ENCODE results near the gene CPT1B. TPM values are rescaled to one million over a fixed set of nuclear protein-coding genes. Genes with fewer than 3 reads are reported as not detected.

The CPT1B gene
- polyA plus RNA-seq, 2 donors, result 9.4 to 55.5 TPM

GRCh38 chr22:50604256-50605001, 26.2 kb upstream of the CPT1B start:
- H3K4me3 ChIP-seq (ENCODE audit: low read depth in 1 of 2, low read length in 2 of 2), result no peak overlapping the region
- 44 to 59% methylated on average over 95 to 103 of the region's 103 CpGs for WGBS, 2 donors
- peaks cover 4 to 5% of the 10 kb centered on the region in 2 donors for H3K4me1 ChIP-seq (ENCODE audit: control insufficient read depth in 2 of 2, insufficient read depth in 2 of 2, low read length in 1 of 2)
- no peaks in the 10 kb centered on the region for H3K36me3 ChIP-seq (ENCODE audit: control insufficient read depth in 2 of 2, insufficient read depth in 2 of 2, low read length in 1 of 2)
- no peaks in the 10 kb centered on the region for H3K9me3 ChIP-seq (ENCODE audit: control insufficient read depth in 2 of 2, insufficient read depth in 1 of 2, low read depth in 1 of 2, low read length in 1 of 2)
- H3K27me3 ChIP-seq (ENCODE audit: control insufficient read depth in 1 of 2, insufficient read depth in 2 of 2, low read length in 2 of 2), result peaks cover 0 to 4% of the 10 kb centered on the region in 2 donors
- no peak overlapping the region for H3K27ac ChIP-seq (ENCODE audit: low read depth in 2 of 2, low read length in 1 of 2)

- Histone ChIP-seq H3K9me3 (ENCODE audit: control insufficient read depth in 2 of 2, insufficient read depth in 1 of 2, low read depth in 1 of 2, low read length in 1 of 2) (no peaks in the 10 kb centered on the region), H3K4me3 (ENCODE audit: low read depth in 1 of 2, low read length in 2 of 2) (no peak overlapping the region), H3K36me3 (ENCODE audit: control insufficient read depth in 2 of 2, insufficient read depth in 2 of 2, low read length in 1 of 2) (no peaks in the 10 kb centered on the region), H3K27ac (ENCODE audit: low read depth in 2 of 2, low read length in 1 of 2) (no peak overlapping the region), H3K4me1 (ENCODE audit: control insufficient read depth in 2 of 2, insufficient read depth in 2 of 2, low read length in 1 of 2) (peaks cover 4 to 5% of the 10 kb centered on the region in 2 donors), H3K27me3 (ENCODE audit: control insufficient read depth in 1 of 2, insufficient read depth in 2 of 2, low read length in 2 of 2) (peaks cover 0 to 4% of the 10 kb centered on the region in 2 donors)
- 15 to 32% methylated on average over 55 to 70 of the region's 70 CpGs for WGBS, 2 donors
These were observed 25.5 kb upstream of the CPT1B start for GRCh38 chr22:50603511-50604255.

- WGBS, 2 donors, result 27 to 30% methylated on average over 2 of the region's 2 CpGs
- peaks cover 4 to 5% of the 10 kb centered on the region in 2 donors for H3K4me1 ChIP-seq (ENCODE audit: control insufficient read depth in 2 of 2, insufficient read depth in 2 of 2, low read length in 1 of 2)
- H3K36me3 ChIP-seq (ENCODE audit: control insufficient read depth in 2 of 2, insufficient read depth in 2 of 2, low read length in 1 of 2), result peaks cover 0 to 1% of the 10 kb centered on the region in 2 donors
- no peak overlapping the region for H3K4me3 ChIP-seq (ENCODE audit: low read depth in 1 of 2, low read length in 2 of 2)
- H3K27ac ChIP-seq (ENCODE audit: low read depth in 2 of 2, low read length in 1 of 2), result no peak overlapping the region
- H3K27me3 ChIP-seq (ENCODE audit: control insufficient read depth in 1 of 2, insufficient read depth in 2 of 2, low read length in 2 of 2), result peaks cover 0 to 6% of the 10 kb centered on the region in 2 donors
- no peaks in the 10 kb centered on the region for H3K9me3 ChIP-seq (ENCODE audit: control insufficient read depth in 2 of 2, insufficient read depth in 1 of 2, low read depth in 1 of 2, low read length in 1 of 2)
These were observed 24.1 kb upstream of the CPT1B start for GRCh38 chr22:50602338-50602700.

- no peak overlapping the region for H3K27ac ChIP-seq (ENCODE audit: low read depth in 2 of 2, low read length in 1 of 2)
- H3K4me3 ChIP-seq (ENCODE audit: low read depth in 1 of 2, low read length in 2 of 2), result no peak overlapping the region
- H3K27me3 ChIP-seq (ENCODE audit: control insufficient read depth in 1 of 2, insufficient read depth in 2 of 2, low read length in 2 of 2), result peaks cover 0 to 7% of the 10 kb centered on the region in 2 donors
- peaks cover 0 to 4% of the 10 kb centered on the region in 2 donors for H3K36me3 ChIP-seq (ENCODE audit: control insufficient read depth in 2 of 2, insufficient read depth in 2 of 2, low read length in 1 of 2)
- H3K9me3 ChIP-seq (ENCODE audit: control insufficient read depth in 2 of 2, insufficient read depth in 1 of 2, low read depth in 1 of 2, low read length in 1 of 2), result no peaks in the 10 kb centered on the region
- 49 to 52% methylated on average over 12 of the region's 12 CpGs for WGBS, 2 donors
- H3K4me1 ChIP-seq (ENCODE audit: control insufficient read depth in 2 of 2, insufficient read depth in 2 of 2, low read length in 1 of 2), result peaks cover 4 to 5% of the 10 kb centered on the region in 2 donors
These were observed 23.6 kb upstream of the CPT1B start for GRCh38 chr22:50601669-50602337.

GRCh38 chr22:50600967-50601668, 22.9 kb upstream of the CPT1B start:
- Histone ChIP-seq H3K4me3 (ENCODE audit: low read depth in 1 of 2, low read length in 2 of 2) (peak overlapping the region in 1 of 2 donors; percentile 60), H3K27ac (ENCODE audit: low read depth in 2 of 2, low read length in 1 of 2) (no peak overlapping the region), H3K36me3 (ENCODE audit: control insufficient read depth in 2 of 2, insufficient read depth in 2 of 2, low read length in 1 of 2) (peaks cover 0 to 4% of the 10 kb centered on the region in 2 donors), H3K4me1 (ENCODE audit: control insufficient read depth in 2 of 2, insufficient read depth in 2 of 2, low read length in 1 of 2) (peaks cover 4 to 5% of the 10 kb centered on the region in 2 donors), H3K9me3 (ENCODE audit: control insufficient read depth in 2 of 2, insufficient read depth in 1 of 2, low read depth in 1 of 2, low read length in 1 of 2) (no peaks in the 10 kb centered on the region), H3K27me3 (ENCODE audit: control insufficient read depth in 1 of 2, insufficient read depth in 2 of 2, low read length in 2 of 2) (peaks cover 0 to 7% of the 10 kb centered on the region in 2 donors)
- WGBS, 2 donors, result 12 to 15% methylated on average over 30 to 52 of the region's 52 CpGs

DNA sequence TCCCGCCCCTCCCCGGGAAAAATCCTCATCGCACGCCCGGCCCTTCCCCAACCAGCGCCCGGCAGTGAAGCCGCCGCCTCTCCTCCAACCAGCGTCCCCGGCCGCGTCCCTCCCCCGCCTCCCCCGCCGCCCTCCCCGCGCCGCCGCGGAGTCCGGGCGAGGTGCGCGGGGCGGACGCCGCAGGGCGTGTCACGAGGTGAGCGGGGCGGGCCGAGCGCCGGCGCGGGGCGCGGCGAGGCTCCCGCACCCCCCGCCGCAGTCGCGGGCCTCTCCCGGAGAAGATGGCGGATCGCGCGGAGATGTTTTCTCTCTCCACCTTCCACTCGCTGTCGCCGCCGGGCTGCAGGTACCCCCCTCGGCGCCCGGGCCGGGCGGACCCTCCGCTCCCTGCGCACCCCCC, 22.3 kb upstream of the CPT1B start, which contains the start of gene MAPK8IP2:
TSS of gene MAPK8IP2 (plus strand) at position 256 of the 400 bp plus-strand sequence. CDS start at position 282, 26 bp downstream.
- 0 to 1% methylated on average over 18 to 57 of the region's 61 CpGs for WGBS, 2 donors
- Histone ChIP-seq H3K27me3 (ENCODE audit: control insufficient read depth in 1 of 2, insufficient read depth in 2 of 2, low read length in 2 of 2) (peaks cover 0 to 7% of the 10 kb centered on the region in 2 donors), H3K27ac (ENCODE audit: low read depth in 2 of 2, low read length in 1 of 2) (no peak within 1 kb of the TSS), H3K4me3 (ENCODE audit: low read depth in 1 of 2, low read length in 2 of 2) (peak within 1 kb of the TSS in 1 of 2 donors; percentile 60), H3K36me3 (ENCODE audit: control insufficient read depth in 2 of 2, insufficient read depth in 2 of 2, low read length in 1 of 2) (peaks cover 0 to 4% of the 10 kb centered on the region in 2 donors), H3K9me3 (ENCODE audit: control insufficient read depth in 2 of 2, insufficient read depth in 1 of 2, low read depth in 1 of 2, low read length in 1 of 2) (no peaks in the 10 kb centered on the region), H3K4me1 (ENCODE audit: control insufficient read depth in 2 of 2, insufficient read depth in 2 of 2, low read length in 1 of 2) (peaks cover 4 to 5% of the 10 kb centered on the region in 2 donors)

GRCh38 chr22:50599816-50600455, 21.7 kb upstream of the CPT1B start:
- WGBS, 2 donors, result 15 to 16% methylated on average over 52 of the region's 52 CpGs

DNA sequence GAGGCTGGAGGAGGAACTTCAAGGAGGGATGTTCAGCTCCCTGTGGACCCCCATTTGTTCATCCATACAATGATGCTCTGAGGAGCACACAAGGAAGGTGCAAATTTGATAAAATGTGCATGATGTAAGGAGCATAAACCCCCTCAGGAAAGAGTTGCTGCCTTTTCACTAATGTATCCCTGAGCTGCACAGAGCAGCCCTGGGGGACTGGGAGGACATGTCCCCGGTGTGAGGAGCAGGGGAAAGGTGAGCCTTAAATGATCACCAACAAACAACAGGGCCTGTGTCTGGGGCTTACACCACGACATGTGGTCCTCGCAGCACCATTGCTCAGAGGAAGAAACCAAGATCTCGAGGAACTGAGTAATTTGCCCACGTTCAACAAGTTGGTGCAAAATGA, 18.9 kb upstream of the CPT1B start:
- Histone ChIP-seq H3K36me3 (ENCODE audit: control insufficient read depth in 2 of 2, insufficient read depth in 2 of 2, low read length in 1 of 2) (peaks cover 0 to 4% of the 10 kb centered on the region in 2 donors), H3K27ac (ENCODE audit: low read depth in 2 of 2, low read length in 1 of 2) (no peak overlapping the region), H3K27me3 (ENCODE audit: control insufficient read depth in 1 of 2, insufficient read depth in 2 of 2, low read length in 2 of 2) (peaks cover 0 to 3% of the 10 kb centered on the region in 2 donors), H3K4me3 (ENCODE audit: low read depth in 1 of 2, low read length in 2 of 2) (no peak overlapping the region), H3K9me3 (ENCODE audit: control insufficient read depth in 2 of 2, insufficient read depth in 1 of 2, low read depth in 1 of 2, low read length in 1 of 2) (no peaks in the 10 kb centered on the region), H3K4me1 (ENCODE audit: control insufficient read depth in 2 of 2, insufficient read depth in 2 of 2, low read length in 1 of 2) (peaks cover 4 to 5% of the 10 kb centered on the region in 2 donors)
- WGBS, 2 donors, result 82 to 90% methylated on average over 5 of the region's 5 CpGs

More at GRCh38 chr22:50599816-50600455, 21.7 kb upstream of the CPT1B start:
- no peaks in the 10 kb centered on the region for H3K9me3 ChIP-seq (ENCODE audit: control insufficient read depth in 2 of 2, insufficient read depth in 1 of 2, low read depth in 1 of 2, low read length in 1 of 2)
- H3K27me3 ChIP-seq (ENCODE audit: control insufficient read depth in 1 of 2, insufficient read depth in 2 of 2, low read length in 2 of 2), result peaks cover 0 to 7% of the 10 kb centered on the region in 2 donors
- peaks cover 4 to 5% of the 10 kb centered on the region in 2 donors for H3K4me1 ChIP-seq (ENCODE audit: control insufficient read depth in 2 of 2, insufficient read depth in 2 of 2, low read length in 1 of 2)
- peak overlapping the region in 1 of 2 donors; percentile 60 for H3K4me3 ChIP-seq (ENCODE audit: low read depth in 1 of 2, low read length in 2 of 2)
- H3K36me3 ChIP-seq (ENCODE audit: control insufficient read depth in 2 of 2, insufficient read depth in 2 of 2, low read length in 1 of 2), result peaks cover 0 to 4% of the 10 kb centered on the region in 2 donors
- no peak overlapping the region for H3K27ac ChIP-seq (ENCODE audit: low read depth in 2 of 2, low read length in 1 of 2)
